ENCODE data around the gene PAXX.

Gene PAXX, protein sequence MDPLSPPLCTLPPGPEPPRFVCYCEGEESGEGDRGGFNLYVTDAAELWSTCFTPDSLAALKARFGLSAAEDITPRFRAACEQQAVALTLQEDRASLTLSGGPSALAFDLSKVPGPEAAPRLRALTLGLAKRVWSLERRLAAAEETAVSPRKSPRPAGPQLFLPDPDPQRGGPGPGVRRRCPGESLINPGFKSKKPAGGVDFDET

DNA sequence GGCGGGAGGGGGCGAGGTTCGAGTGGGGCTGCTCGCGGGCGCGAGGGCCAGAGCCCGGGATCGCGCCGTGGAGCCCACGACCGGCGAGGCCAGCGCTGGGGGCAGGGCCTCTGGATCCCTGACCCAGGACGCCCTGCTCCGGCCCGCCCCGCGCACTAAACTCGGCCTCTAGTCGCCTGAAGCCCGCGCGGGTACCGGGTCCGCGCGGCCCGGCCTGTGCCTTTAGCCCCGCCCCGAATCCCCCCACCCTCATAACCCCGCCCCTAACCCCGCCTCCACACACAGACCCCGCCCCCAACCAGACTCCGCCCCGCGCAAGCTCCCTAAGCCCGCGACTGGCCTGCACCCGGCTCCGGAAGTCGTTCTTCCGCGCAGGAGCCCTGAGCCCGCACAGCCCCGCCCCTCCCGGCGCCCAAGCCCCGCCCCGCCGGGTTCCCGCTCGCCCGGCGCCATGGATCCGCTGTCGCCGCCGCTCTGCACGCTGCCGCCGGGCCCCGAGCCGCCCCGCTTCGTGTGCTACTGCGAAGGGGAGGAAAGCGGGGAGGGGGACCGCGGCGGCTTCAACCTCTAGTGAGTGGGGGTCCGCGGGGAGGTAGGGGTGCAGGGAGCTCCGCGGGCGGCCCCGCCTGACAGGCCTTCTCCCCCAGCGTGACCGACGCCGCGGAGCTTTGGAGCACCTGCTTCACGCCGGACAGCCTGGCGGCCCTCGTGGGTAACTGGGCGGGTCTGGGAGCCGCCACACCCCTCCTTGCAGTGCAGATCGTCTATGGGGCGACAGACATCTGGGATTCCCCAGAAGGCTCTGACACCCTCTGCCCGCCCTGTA, at the start of gene PAXX:
Gene PAXX (plus strand): TSS at position 430 of the 826 bp plus-strand sequence. CDS start 22 bp downstream, at position 452.
- Histone ChIP-seq H3K27ac (ENCODE audit: low read depth, low read length) (peak within 1 kb of the TSS; percentile 52), H3K27me3 (ENCODE audit: control insufficient read depth, insufficient read depth, low read length) (peaks cover 3% of the 10 kb centered on the region), H3K4me1 (ENCODE audit: control insufficient read depth, insufficient read depth, low read length) (peaks cover 3% of the 10 kb centered on the region), H3K36me3 (ENCODE audit: control insufficient read depth, insufficient read depth, low read length) (no peaks in the 10 kb centered on the region), H3K4me3 (ENCODE audit: low read length) (peak within 1 kb of the TSS; percentile 71), H3K9ac (ENCODE audit: low read length) (peak within 1 kb of the TSS; percentile 42)

DNA sequence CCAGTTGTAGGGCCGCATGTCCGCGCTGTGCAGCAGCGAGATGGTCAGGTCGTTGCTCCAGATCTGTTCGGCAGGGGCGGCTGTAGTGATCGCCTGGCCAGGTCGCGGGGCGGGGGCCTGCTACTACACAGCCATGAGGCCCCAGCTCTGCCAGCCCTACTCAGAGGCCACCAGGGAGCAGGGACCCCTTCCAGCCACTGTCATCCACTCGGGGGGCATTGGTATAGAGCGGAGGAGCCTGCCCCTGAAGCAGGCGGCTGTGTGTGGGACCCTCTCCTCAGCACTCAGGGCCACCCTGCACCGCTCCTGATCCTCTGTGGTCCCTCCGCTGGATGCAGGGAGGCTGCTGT, 49.4 kb upstream of the PAXX start:
- Histone ChIP-seq H3K9ac (ENCODE audit: low read length) (no peak overlapping the region), H3K4me3 (ENCODE audit: low read length) (peak overlapping the region; percentile 90), H3K27ac (ENCODE audit: low read depth, low read length) (no peak overlapping the region), H3K27me3 (ENCODE audit: control insufficient read depth, insufficient read depth, low read length) (no peaks in the 10 kb centered on the region), H3K36me3 (ENCODE audit: control insufficient read depth, insufficient read depth, low read length) (peaks cover 20% of the 10 kb centered on the region), H3K4me1 (ENCODE audit: control insufficient read depth, insufficient read depth, low read length) (peaks cover 3% of the 10 kb centered on the region)

DNA sequence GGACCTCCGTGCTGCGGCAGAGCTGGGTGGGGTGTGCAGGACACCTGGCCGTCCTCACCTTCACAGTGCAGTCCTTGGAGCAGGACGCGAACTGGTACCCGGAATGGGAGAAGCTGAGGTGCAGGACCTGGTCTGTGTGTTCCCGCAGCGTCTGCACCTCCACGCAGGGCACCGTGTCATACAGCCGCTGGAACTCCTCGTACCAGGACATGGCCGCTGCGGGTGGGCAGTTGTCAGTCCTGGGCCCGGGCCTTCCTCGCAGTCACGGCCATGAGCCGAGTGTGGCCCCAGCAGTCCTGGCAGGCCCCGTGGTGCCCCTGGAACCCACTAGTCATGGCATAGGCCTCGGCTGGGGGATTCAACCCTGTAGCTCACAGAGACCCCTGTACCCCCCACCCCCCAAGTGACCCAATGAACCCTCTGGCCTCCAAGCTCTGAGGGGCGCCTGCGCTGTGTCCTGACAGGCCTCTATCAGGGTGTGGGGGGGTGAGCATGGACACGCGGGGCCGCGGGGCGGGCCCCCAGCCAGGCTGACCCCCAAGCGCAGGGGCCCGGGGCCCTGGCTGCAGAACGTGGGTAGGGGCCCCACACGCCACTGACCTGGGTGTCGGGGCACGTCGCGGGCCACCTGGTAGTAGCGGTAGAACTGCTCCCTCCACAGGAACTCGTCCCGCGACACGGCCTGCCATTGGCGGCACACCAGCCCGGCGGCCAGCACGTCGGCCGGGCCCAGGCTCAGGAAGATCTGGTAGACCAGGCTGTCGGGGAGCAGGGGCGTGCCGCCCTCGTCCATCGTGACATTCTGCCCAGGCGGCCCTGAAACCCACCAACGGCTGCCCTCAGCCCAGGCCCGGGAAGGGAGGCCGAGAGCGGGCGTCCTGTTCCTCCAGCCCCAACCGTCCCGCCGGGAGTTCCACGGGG, 48.7 kb upstream of the PAXX start:
- Histone ChIP-seq H3K36me3 (ENCODE audit: control insufficient read depth, insufficient read depth, low read length) (peaks cover 20% of the 10 kb centered on the region), H3K9ac (ENCODE audit: low read length) (peak overlapping the region; percentile 53), H3K4me1 (ENCODE audit: control insufficient read depth, insufficient read depth, low read length) (peaks cover 3% of the 10 kb centered on the region), H3K27me3 (ENCODE audit: control insufficient read depth, insufficient read depth, low read length) (no peaks in the 10 kb centered on the region), H3K4me3 (ENCODE audit: low read length) (peak overlapping the region; percentile 90), H3K27ac (ENCODE audit: low read depth, low read length) (peak overlapping the region; percentile 79)

DNA sequence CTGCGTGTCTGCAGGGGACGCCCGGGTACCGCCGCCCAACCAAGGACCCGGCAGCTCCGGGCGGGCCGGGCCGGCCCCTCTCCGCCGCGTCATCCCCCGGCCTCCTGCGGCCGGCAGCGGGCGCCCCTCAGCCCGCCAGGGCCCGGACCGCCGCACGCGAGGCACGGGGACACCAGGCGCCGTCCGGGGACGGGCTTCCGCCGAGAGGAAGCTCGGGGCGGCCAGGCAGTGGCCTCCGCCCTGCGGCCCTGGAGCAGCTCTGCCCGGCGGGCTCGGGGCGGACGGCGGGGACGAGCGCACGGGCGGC, 48.1 kb upstream of the PAXX start:
- H3K27ac ChIP-seq (ENCODE audit: low read depth, low read length) = peak overlapping the region; percentile 79
- H3K4me1 ChIP-seq (ENCODE audit: control insufficient read depth, insufficient read depth, low read length) = peaks cover 3% of the 10 kb centered on the region

DNA sequence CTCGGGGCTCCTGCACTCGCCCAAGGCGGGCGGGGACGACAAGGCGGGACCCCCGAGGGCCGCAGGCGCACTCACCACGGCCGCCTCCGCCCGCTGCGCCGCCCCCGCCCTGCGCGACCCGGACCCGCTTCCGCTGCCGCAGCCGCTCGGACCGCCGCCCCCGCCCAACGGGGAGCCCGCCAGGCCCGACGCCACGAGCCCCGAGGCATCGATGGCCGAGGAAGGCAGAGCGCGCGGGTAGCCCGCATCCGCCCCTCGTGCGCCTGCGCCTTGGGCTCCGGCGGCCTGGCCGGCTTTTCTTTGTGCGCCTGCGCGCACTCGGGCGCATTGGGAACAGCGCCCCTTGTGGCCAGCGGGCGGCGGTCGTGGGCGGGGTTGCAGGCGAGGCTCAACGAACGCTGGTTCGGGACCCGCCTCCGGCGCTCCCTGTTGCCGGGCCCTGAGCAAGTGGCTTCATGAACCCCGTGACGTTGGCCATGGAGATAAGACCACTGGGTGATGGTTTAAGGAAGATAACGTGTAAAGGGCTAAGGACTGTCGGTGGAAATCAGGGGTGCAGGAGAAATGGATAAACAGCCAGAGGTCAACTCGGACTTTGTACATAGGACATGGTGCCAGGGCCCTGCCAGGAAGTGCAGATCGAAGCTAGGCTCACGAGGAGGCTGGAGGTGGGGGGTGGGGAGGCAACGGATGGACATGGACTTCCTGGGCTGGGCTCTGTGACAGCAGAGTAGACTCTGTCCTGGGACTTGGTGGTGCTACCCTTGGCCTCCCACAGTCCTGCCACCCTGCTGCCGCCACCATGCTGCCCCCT, 47.5 kb upstream of the PAXX start, which contains the start of the genes C8G and FBXW5:
Gene C8G (plus strand): TSS at position 725 of the 814 bp plus-strand sequence. CDS start 78 bp downstream, at position 803.
Gene FBXW5 (minus strand): TSS at position 220 of the 814 bp plus-strand sequence. CDS start 655 bp downstream, outside the sequence.
- Histone ChIP-seq H3K27ac (ENCODE audit: low read depth, low read length) (peak within 1 kb of the TSS; percentile 79), H3K27me3 (ENCODE audit: control insufficient read depth, insufficient read depth, low read length) (no peaks in the 10 kb centered on the region), H3K36me3 (ENCODE audit: control insufficient read depth, insufficient read depth, low read length) (peaks cover 20% of the 10 kb centered on the region), H3K4me3 (ENCODE audit: low read length) (peak within 1 kb of the TSS; percentile 90), H3K4me1 (ENCODE audit: control insufficient read depth, insufficient read depth, low read length) (peaks cover 3% of the 10 kb centered on the region), H3K9ac (ENCODE audit: low read length) (peak within 1 kb of the TSS; percentile 53)

More for the DNA sequence above, 48.1 kb upstream of the PAXX start:
- Histone ChIP-seq H3K4me3 (ENCODE audit: low read length) (peak overlapping the region; percentile 90), H3K36me3 (ENCODE audit: control insufficient read depth, insufficient read depth, low read length) (peaks cover 20% of the 10 kb centered on the region), H3K9ac (ENCODE audit: low read length) (peak overlapping the region; percentile 53), H3K27me3 (ENCODE audit: control insufficient read depth, insufficient read depth, low read length) (no peaks in the 10 kb centered on the region)

DNA sequence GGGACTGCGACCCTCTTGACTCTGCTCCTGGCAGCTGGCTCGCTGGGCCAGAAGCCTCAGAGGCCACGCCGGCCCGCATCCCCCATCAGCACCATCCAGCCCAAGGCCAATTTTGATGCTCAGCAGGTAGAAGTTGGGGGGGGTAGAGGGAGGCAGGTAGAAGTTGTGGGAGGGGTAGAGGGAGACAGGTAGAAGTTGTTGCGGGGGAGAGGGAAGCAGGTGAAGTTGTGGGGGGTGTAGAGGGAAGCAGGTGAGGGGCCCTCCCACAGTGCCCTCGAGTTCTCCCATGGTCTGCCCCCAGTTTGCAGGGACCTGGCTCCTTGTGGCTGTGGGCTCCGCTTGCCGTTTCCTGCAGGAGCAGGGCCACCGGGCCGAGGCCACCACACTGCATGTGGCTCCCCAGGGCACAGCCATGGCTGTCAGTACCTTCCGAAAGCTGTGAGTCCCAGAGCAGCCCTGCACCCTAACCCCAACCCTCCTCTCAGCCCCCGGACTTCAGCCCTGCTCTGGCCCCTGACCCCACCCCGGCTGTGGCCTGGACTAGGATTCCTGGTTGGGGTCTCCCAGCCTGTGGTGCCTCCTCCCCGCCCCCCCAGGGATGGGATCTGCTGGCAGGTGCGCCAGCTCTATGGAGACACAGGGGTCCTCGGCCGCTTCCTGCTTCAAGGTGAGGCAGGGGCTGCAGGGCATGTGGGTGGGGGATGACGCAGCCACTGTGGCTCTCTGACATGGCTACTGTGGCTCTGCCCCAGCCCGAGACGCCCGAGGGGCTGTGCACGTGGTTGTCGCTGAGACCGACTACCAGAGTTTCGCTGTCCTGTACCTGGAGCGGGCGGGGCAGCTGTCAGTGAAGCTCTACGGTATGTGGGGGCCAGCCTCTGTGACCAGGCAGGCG, 46.6 kb upstream of the PAXX start:
- Histone ChIP-seq H3K36me3 (ENCODE audit: control insufficient read depth, insufficient read depth, low read length) (peaks cover 16% of the 10 kb centered on the region), H3K4me3 (ENCODE audit: low read length) (no peak overlapping the region), H3K9ac (ENCODE audit: low read length) (no peak overlapping the region), H3K27me3 (ENCODE audit: control insufficient read depth, insufficient read depth, low read length) (no peaks in the 10 kb centered on the region), H3K27ac (ENCODE audit: low read depth, low read length) (no peak overlapping the region), H3K4me1 (ENCODE audit: control insufficient read depth, insufficient read depth, low read length) (peaks cover 3% of the 10 kb centered on the region)

DNA sequence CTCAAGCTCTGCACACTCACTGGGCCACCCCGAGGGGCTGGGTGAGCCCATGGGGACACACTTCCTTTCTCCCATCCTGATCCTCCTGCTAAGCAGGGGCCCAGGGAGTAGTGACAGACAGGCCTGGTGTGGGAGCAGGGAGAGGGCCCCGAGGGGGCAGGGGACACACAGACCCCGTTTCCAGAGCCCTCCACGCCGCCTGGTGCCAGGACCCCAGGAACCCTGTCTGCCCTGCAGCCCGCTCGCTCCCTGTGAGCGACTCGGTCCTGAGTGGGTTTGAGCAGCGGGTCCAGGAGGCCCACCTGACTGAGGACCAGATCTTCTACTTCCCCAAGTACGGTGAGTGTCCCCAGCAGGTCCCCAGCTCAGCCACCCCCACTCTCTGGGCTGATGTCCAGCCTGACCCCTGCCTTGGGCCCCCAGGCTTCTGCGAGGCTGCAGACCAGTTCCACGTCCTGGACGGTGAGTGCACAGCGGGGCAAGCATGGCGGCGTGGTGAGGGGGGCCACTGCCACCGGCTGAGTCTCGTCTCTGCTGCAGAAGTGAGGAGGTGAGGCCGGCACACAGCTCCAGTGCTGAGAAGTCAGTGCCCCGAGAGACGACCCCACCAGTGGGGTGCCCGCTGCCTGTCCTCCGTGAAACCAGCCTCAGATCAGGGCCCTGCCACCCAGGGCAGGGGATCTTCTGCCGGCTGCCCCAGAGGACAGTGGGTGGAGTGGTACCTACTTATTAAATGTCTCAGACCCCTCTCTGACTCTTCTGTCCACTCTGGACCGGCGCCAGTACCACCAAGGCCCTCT, 45.8 kb upstream of the PAXX start:
- H3K27me3 ChIP-seq (ENCODE audit: control insufficient read depth, insufficient read depth, low read length) = no peaks in the 10 kb centered on the region
- H3K36me3 ChIP-seq (ENCODE audit: control insufficient read depth, insufficient read depth, low read length) = peaks cover 8% of the 10 kb centered on the region
- no peak overlapping the region for H3K9ac ChIP-seq (ENCODE audit: low read length)
- no peak overlapping the region for H3K27ac ChIP-seq (ENCODE audit: low read depth, low read length)
- no peak overlapping the region for H3K4me3 ChIP-seq (ENCODE audit: low read length)
- peaks cover 3% of the 10 kb centered on the region for H3K4me1 ChIP-seq (ENCODE audit: control insufficient read depth, insufficient read depth, low read length)

DNA sequence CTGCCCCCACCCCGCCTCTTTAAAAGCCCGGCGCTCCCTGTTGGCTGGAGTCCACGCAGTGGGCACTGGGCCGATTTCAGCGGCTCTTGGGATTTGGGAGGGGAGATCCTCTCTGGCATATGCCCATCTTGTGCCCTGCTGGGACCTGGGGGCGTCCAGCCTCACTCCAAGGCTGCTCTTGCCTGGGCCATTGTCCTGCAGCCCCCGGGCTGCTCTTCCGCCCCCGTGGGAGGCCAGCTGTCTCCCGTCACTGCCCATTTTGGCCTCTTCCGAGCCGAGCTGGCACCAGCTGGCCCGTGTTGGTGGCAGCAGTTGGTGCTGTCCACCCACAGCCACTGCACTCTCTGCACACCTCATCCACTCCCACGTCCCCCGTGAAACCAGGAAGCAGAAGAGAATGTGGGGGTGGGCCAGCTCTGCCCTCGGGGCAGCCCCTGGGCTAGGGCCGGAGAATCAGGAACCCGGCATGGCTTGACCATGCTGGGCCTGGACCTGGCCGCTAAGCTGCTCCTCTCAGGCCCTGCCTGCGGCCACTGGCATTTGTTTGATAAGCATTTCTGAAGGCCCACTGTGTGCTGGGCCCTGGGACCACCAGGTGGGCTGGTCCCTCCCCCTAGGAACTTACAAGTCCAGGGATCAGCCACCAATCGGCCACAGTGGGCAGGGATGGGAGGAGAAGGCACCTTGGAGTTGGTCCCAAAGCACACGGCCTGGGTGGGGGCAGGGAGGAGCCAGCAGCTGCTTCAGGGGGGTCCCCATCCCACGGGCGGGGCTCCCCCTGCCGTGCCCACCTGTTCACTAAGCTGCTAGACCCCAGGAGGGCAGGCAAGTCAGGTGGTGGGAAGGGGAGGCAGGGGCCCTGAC, 45.0 kb upstream of the PAXX start:
- Histone ChIP-seq H3K4me1 (ENCODE audit: control insufficient read depth, insufficient read depth, low read length) (peaks cover 3% of the 10 kb centered on the region), H3K4me3 (ENCODE audit: low read length) (no peak overlapping the region), H3K36me3 (ENCODE audit: control insufficient read depth, insufficient read depth, low read length) (no peaks in the 10 kb centered on the region), H3K9ac (ENCODE audit: low read length) (no peak overlapping the region), H3K27ac (ENCODE audit: low read depth, low read length) (no peak overlapping the region), H3K27me3 (ENCODE audit: control insufficient read depth, insufficient read depth, low read length) (no peaks in the 10 kb centered on the region)

DNA sequence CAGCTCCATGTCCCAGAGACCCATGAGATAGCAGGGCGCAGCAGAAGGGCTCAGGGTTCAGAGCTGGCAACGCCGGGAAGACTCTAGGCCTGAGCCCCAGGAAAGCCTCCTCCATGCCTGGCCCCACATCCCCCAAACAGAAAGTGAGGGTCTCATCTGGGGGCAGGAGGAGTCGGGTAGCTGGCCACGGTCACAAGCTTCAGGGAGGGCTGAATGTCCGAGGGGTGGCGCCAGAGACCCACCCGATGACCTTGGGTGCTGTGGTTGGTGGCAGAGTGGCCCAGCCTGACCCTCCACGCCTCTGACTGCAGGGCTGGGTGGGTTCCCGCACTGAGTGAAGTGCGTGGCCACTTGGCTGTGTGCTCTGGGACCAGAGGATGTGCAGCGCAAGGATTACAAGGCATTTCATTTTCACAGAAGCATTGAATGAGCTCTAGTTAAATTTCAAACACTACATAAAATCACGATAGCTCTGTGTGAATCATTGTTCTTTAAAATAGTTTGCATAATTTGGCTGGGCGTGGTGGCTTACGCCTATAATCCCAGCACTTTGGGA, 44.2 kb upstream of the PAXX start:
- Histone ChIP-seq H3K36me3 (ENCODE audit: control insufficient read depth, insufficient read depth, low read length) (no peaks in the 10 kb centered on the region), H3K27ac (ENCODE audit: low read depth, low read length) (no peak overlapping the region), H3K4me1 (ENCODE audit: control insufficient read depth, insufficient read depth, low read length) (peaks cover 3% of the 10 kb centered on the region), H3K27me3 (ENCODE audit: control insufficient read depth, insufficient read depth, low read length) (no peaks in the 10 kb centered on the region), H3K9ac (ENCODE audit: low read length) (no peak overlapping the region), H3K4me3 (ENCODE audit: low read length) (no peak overlapping the region)
